ENCODE measurements around the gene DENND5A. TPM values are rescaled to one million over a fixed set of nuclear protein-coding genes. Genes with fewer than 3 reads are reported as not detected.

Gene DENND5A
- total and polyA plus RNA-seq, 2 donors (not counting 1 experiment from before 2014, with no cell fraction given): 125 to 235 TPM

DNA sequence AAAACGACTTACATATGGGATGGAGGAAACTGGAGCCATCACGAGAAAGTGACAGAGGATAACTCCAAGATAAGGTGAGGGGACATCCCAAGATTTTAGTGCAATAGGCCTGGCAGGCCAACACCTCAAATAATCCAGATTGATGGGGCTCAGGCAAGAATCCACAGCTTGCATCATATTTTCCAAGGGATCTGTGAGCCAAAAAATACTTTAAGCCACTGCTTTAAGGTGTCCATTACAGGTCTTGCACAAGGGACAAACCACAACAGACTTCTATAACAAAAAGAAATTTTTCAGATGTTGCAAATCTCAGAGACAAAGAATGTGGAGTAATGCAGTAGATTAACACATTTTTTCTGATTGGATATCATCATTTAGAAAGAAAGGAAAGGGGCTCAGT lies 45.6 kb downstream of the DENND5A start:
- no peak overlapping the region for H3K4me3 ChIP-seq (replicated peaks in 1 of 4; ENCODE audit: control extremely low read depth in 1 of 4, insufficient read depth in 1 of 4, low read depth in 3 of 4, low read length in 4 of 4)
- TF ChIP-seq, protein P1, sequence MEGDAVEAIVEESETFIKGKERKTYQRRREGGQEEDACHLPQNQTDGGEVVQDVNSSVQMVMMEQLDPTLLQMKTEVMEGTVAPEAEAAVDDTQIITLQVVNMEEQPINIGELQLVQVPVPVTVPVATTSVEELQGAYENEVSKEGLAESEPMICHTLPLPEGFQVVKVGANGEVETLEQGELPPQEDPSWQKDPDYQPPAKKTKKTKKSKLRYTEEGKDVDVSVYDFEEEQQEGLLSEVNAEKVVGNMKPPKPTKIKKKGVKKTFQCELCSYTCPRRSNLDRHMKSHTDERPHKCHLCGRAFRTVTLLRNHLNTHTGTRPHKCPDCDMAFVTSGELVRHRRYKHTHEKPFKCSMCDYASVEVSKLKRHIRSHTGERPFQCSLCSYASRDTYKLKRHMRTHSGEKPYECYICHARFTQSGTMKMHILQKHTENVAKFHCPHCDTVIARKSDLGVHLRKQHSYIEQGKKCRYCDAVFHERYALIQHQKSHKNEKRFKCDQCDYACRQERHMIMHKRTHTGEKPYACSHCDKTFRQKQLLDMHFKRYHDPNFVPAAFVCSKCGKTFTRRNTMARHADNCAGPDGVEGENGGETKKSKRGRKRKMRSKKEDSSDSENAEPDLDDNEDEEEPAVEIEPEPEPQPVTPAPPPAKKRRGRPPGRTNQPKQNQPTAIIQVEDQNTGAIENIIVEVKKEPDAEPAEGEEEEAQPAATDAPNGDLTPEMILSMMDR (conservative IDR thresholded peaks at IDR 0.05 in 1 of 2, IDR thresholded peaks at IDR 0.05 in 1 of 2; ENCODE audit: low read depth in 1 of 2, low read length in 2 of 2): no peak
- no peak for TF ChIP-seq EZH2 (IDR thresholded peaks at IDR 0.05; ENCODE audit: low read length, missing control alignments)
- no peaks in the 10 kb centered on the region for H3K36me3 ChIP-seq (ENCODE audit: control insufficient read depth, insufficient read depth, low read length)
- H3K9me3 ChIP-seq (ENCODE audit: control insufficient read depth, insufficient read depth, low read depth, low read length): no peaks in the 10 kb centered on the region
- peak; percentile 67 to 94 for DNase-seq (ENCODE audit: low read depth in 2 of 2)
- H3K27me3 ChIP-seq (ENCODE audit: control insufficient read depth, insufficient read depth, low read length): no peaks in the 10 kb centered on the region
- H3K27ac ChIP-seq (ENCODE audit: insufficient read depth, low read length): peak overlapping the region; percentile 33
- peaks cover 59% of the 10 kb centered on the region for H3K79me2 ChIP-seq (ENCODE audit: control insufficient read depth, insufficient read depth, low read length)
- no peaks in the 10 kb centered on the region for H4K20me1 ChIP-seq (ENCODE audit: control insufficient read depth, extremely low read depth, insufficient read depth, low read length)
- no peak overlapping the region for H3K9ac ChIP-seq (ENCODE audit: insufficient read depth, low read length)
- no peak overlapping the region for H2AFZ ChIP-seq (ENCODE audit: low read length)
- no peak overlapping the region for H3K4me2 ChIP-seq (ENCODE audit: extremely low read depth, insufficient read depth, low read length)
- no peaks in the 10 kb centered on the region for H3K4me1 ChIP-seq (ENCODE audit: control insufficient read depth, extremely low read depth, insufficient read depth, low read length)

DNA sequence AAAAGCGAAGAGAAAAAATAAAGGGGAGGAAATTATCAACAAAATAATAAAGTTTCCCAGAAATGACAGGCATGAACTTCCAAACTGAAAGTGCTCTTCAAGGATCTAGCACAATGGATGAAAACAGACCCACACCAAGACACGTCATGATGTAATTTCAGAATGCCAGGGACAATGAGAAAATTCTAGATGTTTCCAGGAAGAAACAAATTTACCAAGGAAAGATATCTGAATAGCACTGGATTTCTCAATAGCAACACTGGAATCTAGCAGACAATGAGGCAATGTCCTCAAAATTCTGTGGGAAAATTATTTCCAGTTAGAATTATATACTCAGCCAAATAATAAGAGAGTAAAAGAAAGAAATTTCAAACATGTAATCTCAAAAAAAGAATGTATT lies 46.0 kb downstream of the DENND5A start:
- no peaks in the 10 kb centered on the region for H4K20me1 ChIP-seq (ENCODE audit: control insufficient read depth, extremely low read depth, insufficient read depth, low read length)
- peaks cover 60% of the 10 kb centered on the region for H3K79me2 ChIP-seq (ENCODE audit: control insufficient read depth, insufficient read depth, low read length)
- H3K4me3 ChIP-seq (replicated peaks in 1 of 4; ENCODE audit: control extremely low read depth in 1 of 4, insufficient read depth in 1 of 4, low read depth in 3 of 4, low read length in 4 of 4): no peak overlapping the region
- TF ChIP-seq, protein P1 (conservative IDR thresholded peaks at IDR 0.05 in 1 of 2, IDR thresholded peaks at IDR 0.05 in 1 of 2; ENCODE audit: low read depth in 1 of 2, low read length in 2 of 2): no peak
- no peak for TF ChIP-seq EZH2 (IDR thresholded peaks at IDR 0.05; ENCODE audit: low read length, missing control alignments)
- no peak overlapping the region for H3K9ac ChIP-seq (ENCODE audit: insufficient read depth, low read length)
- no peak overlapping the region for H3K4me2 ChIP-seq (ENCODE audit: extremely low read depth, insufficient read depth, low read length)
- no peaks in the 10 kb centered on the region for H3K9me3 ChIP-seq (ENCODE audit: control insufficient read depth, insufficient read depth, low read depth, low read length)
- peak overlapping the region; percentile 33 for H3K27ac ChIP-seq (ENCODE audit: insufficient read depth, low read length)
- H2AFZ ChIP-seq (ENCODE audit: low read length): no peak overlapping the region
- peak; percentile 52 to 79 for DNase-seq (ENCODE audit: low read depth in 2 of 2)
- H3K27me3 ChIP-seq (ENCODE audit: control insufficient read depth, insufficient read depth, low read length): no peaks in the 10 kb centered on the region
- H3K36me3 ChIP-seq (ENCODE audit: control insufficient read depth, insufficient read depth, low read length): no peaks in the 10 kb centered on the region
- H3K4me1 ChIP-seq (ENCODE audit: control insufficient read depth, extremely low read depth, insufficient read depth, low read length): no peaks in the 10 kb centered on the region

DNA sequence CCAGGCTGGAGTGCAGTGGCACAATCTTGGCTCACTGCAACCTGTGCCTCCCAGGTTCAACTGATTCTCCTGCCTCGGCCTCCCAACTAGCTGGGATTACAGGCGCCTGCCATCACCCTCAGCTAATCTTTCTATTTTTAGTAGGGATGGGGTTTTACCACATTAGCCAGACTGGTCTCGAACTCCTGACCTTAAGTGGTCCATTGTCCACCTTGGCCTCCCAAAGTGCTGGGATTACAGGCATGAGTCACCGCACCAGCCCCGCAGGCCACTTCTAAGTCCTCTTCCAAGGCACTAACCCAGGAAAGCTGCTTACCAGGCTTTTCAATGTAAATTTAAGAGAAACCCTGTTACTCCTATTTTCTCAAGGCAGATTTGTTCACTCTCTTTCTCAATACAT lies 50.4 kb downstream of the DENND5A start:
- no peaks in the 10 kb centered on the region for H3K36me3 ChIP-seq (ENCODE audit: control insufficient read depth, insufficient read depth, low read length)
- no peak overlapping the region for H3K9ac ChIP-seq (ENCODE audit: insufficient read depth, low read length)
- peak; percentile 28 to 72 for DNase-seq (ENCODE audit: low read depth in 2 of 2)
- peaks cover 76% of the 10 kb centered on the region for H3K79me2 ChIP-seq (ENCODE audit: control insufficient read depth, insufficient read depth, low read length)
- no peak overlapping the region for H3K4me2 ChIP-seq (ENCODE audit: extremely low read depth, insufficient read depth, low read length)
- TF ChIP-seq EZH2 (IDR thresholded peaks at IDR 0.05; ENCODE audit: low read length, missing control alignments): no peak
- TF ChIP-seq, protein P1 (conservative IDR thresholded peaks at IDR 0.05 in 1 of 2, IDR thresholded peaks at IDR 0.05 in 1 of 2; ENCODE audit: low read depth in 1 of 2, low read length in 2 of 2): no peak
- no peak overlapping the region for H3K27ac ChIP-seq (ENCODE audit: insufficient read depth, low read length)
- H3K4me3 ChIP-seq (replicated peaks in 1 of 4; ENCODE audit: control extremely low read depth in 1 of 4, insufficient read depth in 1 of 4, low read depth in 3 of 4, low read length in 4 of 4): no peak overlapping the region
- no peak overlapping the region for H2AFZ ChIP-seq (ENCODE audit: low read length)
- H4K20me1 ChIP-seq (ENCODE audit: control insufficient read depth, extremely low read depth, insufficient read depth, low read length): no peaks in the 10 kb centered on the region
- H3K4me1 ChIP-seq (ENCODE audit: control insufficient read depth, extremely low read depth, insufficient read depth, low read length): peaks cover 5% of the 10 kb centered on the region
- H3K9me3 ChIP-seq (ENCODE audit: control insufficient read depth, insufficient read depth, low read depth, low read length): no peaks in the 10 kb centered on the region
- no peaks in the 10 kb centered on the region for H3K27me3 ChIP-seq (ENCODE audit: control insufficient read depth, insufficient read depth, low read length)
